Measurements from ENCODE around the gene MACROD2. TPM values are rescaled to one million over a fixed set of nuclear protein-coding genes. Genes with fewer than 3 reads are reported as not detected.

The MACROD2 gene
- total RNA-seq, 1 donor = 1.3 TPM

- H3K4me3 ChIP-seq (ENCODE audit: low read depth, low read length) = no peak overlapping the region
- no peak for DNase-seq (ENCODE audit: low read depth)
- TF ChIP-seq, protein P1, sequence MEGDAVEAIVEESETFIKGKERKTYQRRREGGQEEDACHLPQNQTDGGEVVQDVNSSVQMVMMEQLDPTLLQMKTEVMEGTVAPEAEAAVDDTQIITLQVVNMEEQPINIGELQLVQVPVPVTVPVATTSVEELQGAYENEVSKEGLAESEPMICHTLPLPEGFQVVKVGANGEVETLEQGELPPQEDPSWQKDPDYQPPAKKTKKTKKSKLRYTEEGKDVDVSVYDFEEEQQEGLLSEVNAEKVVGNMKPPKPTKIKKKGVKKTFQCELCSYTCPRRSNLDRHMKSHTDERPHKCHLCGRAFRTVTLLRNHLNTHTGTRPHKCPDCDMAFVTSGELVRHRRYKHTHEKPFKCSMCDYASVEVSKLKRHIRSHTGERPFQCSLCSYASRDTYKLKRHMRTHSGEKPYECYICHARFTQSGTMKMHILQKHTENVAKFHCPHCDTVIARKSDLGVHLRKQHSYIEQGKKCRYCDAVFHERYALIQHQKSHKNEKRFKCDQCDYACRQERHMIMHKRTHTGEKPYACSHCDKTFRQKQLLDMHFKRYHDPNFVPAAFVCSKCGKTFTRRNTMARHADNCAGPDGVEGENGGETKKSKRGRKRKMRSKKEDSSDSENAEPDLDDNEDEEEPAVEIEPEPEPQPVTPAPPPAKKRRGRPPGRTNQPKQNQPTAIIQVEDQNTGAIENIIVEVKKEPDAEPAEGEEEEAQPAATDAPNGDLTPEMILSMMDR (IDR thresholded peaks at IDR 0.05; ENCODE audit: insufficient read depth, low read length) = no peak
These were observed 1449.9 kb downstream of the MACROD2 start for GRCh38 chr20:15445056-15445840.

DNA sequence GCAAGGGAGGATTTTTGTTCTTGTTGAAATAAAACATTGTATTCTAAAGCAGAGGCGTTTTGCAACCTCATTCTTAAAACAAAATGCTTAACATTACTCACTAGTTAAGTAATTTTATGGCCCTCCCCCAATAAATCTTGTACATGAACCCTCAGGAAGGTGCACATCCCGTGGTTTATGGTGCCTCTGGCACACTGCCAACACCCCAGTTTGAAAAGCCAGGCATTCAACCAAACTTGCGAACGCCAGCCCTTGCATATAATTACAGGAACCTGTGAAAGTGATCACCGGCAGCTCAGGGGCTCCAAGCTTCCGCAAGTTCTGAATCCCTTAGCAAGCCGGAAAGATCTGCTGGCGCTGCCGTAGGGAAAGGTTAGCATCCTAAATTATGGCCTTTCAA lies 1451.1 kb downstream of the MACROD2 start:
- TF ChIP-seq, protein P1 (IDR thresholded peaks at IDR 0.05; ENCODE audit: insufficient read depth, low read length) = no peak
- no peak overlapping the region for H3K4me3 ChIP-seq (ENCODE audit: low read depth, low read length)
- DNase-seq (ENCODE audit: low read depth) = no peak

DNA sequence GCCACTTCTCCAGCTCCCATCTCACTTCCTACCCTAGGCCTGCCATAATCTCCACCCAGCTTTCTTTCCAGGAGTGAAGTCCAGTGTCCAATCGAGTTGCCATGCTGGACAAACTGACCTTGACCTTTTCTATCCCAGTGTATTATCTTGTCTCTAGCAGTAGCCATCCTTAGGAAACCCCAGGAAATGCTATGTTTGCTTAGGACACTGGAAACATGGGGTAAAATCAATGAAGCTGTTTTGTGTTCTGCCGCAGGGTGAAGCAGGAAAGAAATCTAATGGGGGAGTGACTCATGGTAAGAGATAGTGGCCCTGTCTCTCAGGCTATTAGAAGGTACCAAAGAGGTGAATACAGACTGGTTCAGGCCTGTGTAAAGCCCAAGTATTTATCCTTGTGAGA lies 1452.2 kb downstream of the MACROD2 start:
- H3K4me3 ChIP-seq (ENCODE audit: low read depth, low read length) = no peak overlapping the region
- TF ChIP-seq, protein P1 (IDR thresholded peaks at IDR 0.05; ENCODE audit: insufficient read depth, low read length) = no peak
- DNase-seq (ENCODE audit: low read depth) = no peak

GRCh38 chr20:15449061-15449460 lies 1453.7 kb downstream of the MACROD2 start:
- no peak for DNase-seq (ENCODE audit: low read depth)
- no peak overlapping the region for H3K4me3 ChIP-seq (ENCODE audit: low read depth, low read length)
- TF ChIP-seq, protein P1 (IDR thresholded peaks at IDR 0.05; ENCODE audit: insufficient read depth, low read length) = no peak

GRCh38 chr20:15451241-15451640 lies 1455.9 kb downstream of the MACROD2 start:
- TF ChIP-seq, protein P1 (IDR thresholded peaks at IDR 0.05; ENCODE audit: insufficient read depth, low read length) = no peak
- DNase-seq (ENCODE audit: low read depth) = no peak
- no peak overlapping the region for H3K4me3 ChIP-seq (ENCODE audit: low read depth, low read length)

DNA sequence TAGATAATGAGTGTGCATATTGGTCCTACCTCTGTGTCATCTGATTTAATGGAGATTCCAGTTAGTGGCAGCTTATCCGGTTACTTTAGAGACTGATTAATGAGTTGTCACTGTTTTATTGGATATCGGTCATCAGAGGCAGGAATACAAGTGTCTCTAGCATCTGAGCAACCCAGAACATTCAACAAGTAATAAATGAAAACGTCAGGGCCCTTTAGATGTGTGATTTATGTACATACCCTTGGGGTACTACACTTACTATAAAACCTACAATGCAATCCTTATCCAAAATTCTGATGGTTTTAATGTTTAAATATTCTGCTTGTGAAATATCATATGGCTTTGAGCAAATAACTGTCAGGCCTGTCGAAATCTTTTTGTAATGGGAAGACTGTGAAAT lies 1460.0 kb downstream of the MACROD2 start:
- TF ChIP-seq, protein P1 (IDR thresholded peaks at IDR 0.05; ENCODE audit: insufficient read depth, low read length) = no peak

GRCh38 chr20:15461938-15462337 lies 1466.6 kb downstream of the MACROD2 start:
- no peak overlapping the region for H3K4me3 ChIP-seq (ENCODE audit: low read depth, low read length)
- no peak for DNase-seq (ENCODE audit: low read depth)
- TF ChIP-seq, protein P1 (IDR thresholded peaks at IDR 0.05; ENCODE audit: insufficient read depth, low read length) = no peak

More for the DNA sequence above, 1460.0 kb downstream of the MACROD2 start:
- DNase-seq (ENCODE audit: low read depth) = no peak
- no peak overlapping the region for H3K4me3 ChIP-seq (ENCODE audit: low read depth, low read length)
